NB4 (cell line): Measurements from ENCODE around the gene OTOF.

Source experiments
- DNase-seq: peaks from one replicate; pipeline ENCODE4 v3.0.0; 2010; ENCODE audit warnings: low read depth
- H3K4me3 ChIP-seq: one replicate; pipeline ENCODE4 v1.5.1; 2011; ENCODE audit warnings: mild to moderate bottlenecking, low read depth, low read length, moderate library complexity
- MYC ChIP-seq: IDR thresholded peaks from 2 replicates; pipeline ENCODE4 v1.6.1; 2011; ENCODE audit warnings: low read depth, low read length
- POLR2A ChIP-seq: IDR thresholded peaks from 2 replicates; pipeline ENCODE4 v1.6.1; 2011; ENCODE audit warnings: mild to moderate bottlenecking; ENCODE audit not compliant: insufficient read length; ENCODE audit errors: extremely low read depth
- TF ChIP-seq, protein P1 (sequence below): IDR thresholded peaks from 2 replicates; pipeline ENCODE4 v1.6.1; 2011; ENCODE audit warnings: low read depth, low read length
- TF ChIP-seq, protein P2 (sequence below): IDR thresholded peaks from one replicate; pipeline ENCODE4 v1.5.1; 2012; ENCODE audit warnings: low read depth, low read length

Gene OTOF

DNA sequence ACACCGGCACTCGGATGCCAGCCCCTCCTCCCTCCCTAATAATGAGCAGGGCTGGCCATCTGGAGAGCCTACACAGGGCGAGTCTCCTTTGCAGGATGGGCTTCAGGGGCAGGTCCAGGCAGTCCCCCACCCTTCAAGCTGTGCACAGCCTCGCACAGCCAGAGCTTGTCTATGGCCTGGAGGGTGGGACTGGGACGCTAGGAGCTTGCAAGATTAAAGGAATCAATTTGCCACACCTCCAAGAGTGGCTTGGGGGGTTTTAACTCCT lies 43.9 kb upstream of the OTOF start:
- DNase-seq: no peak
- TF ChIP-seq POLR2A (no peak), MYC (no peak)
- TF ChIP-seq, protein P1, sequence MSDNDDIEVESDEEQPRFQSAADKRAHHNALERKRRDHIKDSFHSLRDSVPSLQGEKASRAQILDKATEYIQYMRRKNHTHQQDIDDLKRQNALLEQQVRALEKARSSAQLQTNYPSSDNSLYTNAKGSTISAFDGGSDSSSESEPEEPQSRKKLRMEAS: no peak
- TF ChIP-seq, protein P2, sequence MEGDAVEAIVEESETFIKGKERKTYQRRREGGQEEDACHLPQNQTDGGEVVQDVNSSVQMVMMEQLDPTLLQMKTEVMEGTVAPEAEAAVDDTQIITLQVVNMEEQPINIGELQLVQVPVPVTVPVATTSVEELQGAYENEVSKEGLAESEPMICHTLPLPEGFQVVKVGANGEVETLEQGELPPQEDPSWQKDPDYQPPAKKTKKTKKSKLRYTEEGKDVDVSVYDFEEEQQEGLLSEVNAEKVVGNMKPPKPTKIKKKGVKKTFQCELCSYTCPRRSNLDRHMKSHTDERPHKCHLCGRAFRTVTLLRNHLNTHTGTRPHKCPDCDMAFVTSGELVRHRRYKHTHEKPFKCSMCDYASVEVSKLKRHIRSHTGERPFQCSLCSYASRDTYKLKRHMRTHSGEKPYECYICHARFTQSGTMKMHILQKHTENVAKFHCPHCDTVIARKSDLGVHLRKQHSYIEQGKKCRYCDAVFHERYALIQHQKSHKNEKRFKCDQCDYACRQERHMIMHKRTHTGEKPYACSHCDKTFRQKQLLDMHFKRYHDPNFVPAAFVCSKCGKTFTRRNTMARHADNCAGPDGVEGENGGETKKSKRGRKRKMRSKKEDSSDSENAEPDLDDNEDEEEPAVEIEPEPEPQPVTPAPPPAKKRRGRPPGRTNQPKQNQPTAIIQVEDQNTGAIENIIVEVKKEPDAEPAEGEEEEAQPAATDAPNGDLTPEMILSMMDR: no peak

DNA sequence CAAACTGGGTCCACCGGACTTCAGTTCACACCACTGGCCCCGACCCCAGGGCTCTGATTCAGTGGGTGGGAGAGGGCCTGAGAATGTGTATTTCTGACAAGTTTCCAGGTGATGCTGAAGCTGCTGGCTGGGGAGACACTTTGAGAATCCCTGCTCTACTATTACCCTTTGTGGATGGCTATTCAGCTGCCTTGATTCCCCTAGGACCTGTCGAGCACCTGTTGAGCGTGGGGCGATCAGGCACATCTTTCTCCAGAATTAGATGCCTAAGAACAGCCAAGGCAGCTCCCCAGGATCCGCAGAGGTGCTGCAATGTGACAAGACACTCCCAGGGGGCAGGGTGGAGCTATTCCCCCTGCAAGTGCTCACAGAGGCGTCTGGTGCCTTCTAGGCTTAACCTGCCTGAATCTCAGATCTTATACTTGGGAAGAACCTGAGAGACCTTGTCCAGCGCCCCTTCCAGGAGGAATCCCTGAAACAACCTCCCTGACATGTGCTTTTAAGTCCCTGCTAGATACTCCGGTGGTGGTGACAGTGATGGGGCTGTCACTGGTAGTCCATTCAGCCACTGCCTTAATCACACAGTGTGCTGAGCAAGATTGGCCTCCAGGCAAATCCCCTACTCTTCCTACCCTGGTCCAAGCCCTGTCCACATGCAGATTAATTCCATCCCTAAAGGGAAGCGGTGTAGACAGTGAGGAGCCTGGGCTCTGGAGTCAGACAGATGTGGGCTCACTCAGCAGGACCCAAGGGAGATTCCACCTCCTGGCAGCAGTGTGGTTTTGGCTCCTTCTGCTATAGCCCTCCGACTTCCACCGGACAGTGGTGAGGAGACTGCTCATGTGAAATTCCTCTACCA lies 43.4 kb upstream of the OTOF start:
- no peak overlapping the region for H3K4me3 ChIP-seq
- TF ChIP-seq, protein P1: no peak
- TF ChIP-seq, protein P2: peak; percentile 55
- TF ChIP-seq POLR2A (no peak), MYC (no peak)
- peak; percentile 60 for DNase-seq

More for the DNA sequence above, 43.9 kb upstream of the OTOF start:
- H3K4me3 ChIP-seq: no peak overlapping the region

DNA sequence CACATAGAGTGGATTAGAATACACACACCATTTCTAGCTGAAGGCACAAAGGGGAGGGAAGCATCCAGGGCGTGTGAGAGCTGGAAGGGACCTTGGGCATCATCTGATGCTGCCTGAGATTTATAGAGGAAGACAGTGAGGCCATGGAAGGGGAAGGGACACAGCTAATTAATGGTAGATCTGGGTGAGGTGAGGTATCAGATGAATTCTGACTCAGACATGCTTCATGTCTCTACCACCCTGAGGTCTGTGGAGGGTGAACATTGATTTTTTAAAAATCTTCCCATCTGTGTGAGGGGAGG lies 42.2 kb upstream of the OTOF start:
- H3K4me3 ChIP-seq: no peak overlapping the region
- TF ChIP-seq POLR2A (no peak), MYC (no peak)
- TF ChIP-seq, protein P1: no peak
- TF ChIP-seq, protein P2: no peak

DNA sequence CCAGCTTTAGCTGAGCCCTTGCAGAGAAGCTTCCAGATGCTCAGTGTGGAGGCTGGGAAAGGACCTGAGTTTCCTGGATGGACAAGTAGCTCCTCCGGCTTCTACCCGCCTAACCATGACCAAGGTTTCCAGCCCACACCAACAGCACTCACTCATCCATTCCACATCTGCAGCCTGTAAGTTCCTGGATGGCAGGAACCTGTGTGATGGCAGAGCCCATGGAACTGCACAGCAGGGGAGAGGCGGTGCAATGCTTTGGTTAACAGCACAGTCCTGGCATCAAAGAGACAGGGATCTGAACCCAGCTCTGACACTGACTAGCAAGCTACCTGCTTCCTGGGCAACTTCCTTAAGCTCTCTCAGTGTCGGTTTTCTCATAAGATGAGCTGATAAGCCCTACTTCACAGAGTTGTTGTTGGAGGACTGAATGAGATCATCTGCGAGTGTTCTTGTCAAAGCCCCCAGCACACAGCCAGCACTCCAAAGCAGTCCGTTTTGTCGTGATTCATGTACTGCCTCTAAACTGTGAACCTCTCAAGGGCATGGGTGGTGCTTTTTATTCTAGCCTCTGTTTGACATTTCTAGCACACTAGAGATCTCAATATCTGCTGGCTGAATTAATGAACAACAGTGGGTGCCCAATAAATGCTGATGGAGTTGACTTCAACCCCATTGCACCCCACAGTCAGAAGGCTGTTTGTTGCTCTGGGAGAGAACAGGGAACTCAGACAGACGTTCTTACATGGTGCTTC lies 41.6 kb upstream of the OTOF start:
- H3K4me3 ChIP-seq: no peak overlapping the region
- TF ChIP-seq, protein P1: no peak
- TF ChIP-seq POLR2A (no peak), MYC (no peak)
- TF ChIP-seq, protein P2: no peak
- peak; percentile 23 for DNase-seq

More for the DNA sequence above, 42.2 kb upstream of the OTOF start:
- DNase-seq: no peak

DNA sequence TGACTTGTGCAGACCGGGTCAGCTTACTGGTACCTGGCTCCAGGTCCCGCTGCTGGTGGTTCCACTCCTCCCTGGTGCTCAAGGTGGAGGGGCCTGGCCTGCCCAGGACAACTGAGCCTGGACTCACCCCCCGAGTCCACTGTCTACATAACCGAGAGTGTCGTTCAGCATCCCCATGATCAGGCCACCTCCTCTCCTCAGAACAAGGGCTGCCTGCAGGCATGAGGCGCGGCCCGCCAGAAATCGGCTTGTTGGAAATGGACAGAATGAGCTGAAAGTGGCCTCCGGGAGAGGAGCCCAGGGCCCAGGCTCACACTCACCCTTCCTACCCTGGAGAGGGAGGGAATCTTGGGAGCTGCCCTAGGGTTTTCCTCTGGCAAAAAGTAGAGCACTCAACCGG lies 38.9 kb upstream of the OTOF start:
- no peak overlapping the region for H3K4me3 ChIP-seq
- TF ChIP-seq POLR2A: no peak
- TF ChIP-seq, protein P2: no peak
- TF ChIP-seq, protein P1: no peak
- TF ChIP-seq MYC: no peak
- DNase-seq: no peak
